Measurements from ENCODE around the gene NCOA4.
A peak's percentile ranks its signal among the peaks of the same experiment; 100 is the strongest.

Gene NCOA4

GRCh38 chr10:46040004-46040403 lies 9.6 kb upstream of the NCOA4 start:
- TF ChIP-seq CTCF (conservative IDR thresholded peaks at IDR 0.05; ENCODE audit: low read depth, low read length): no peak
- H3K4me3 ChIP-seq (ENCODE audit: low read length): no peak overlapping the region
- DNase-seq (ENCODE audit: low read depth): no peak

GRCh38 chr10:46037107-46037825 lies 6.8 kb upstream of the NCOA4 start:
- no peak for DNase-seq (ENCODE audit: low read depth)
- TF ChIP-seq CTCF (conservative IDR thresholded peaks at IDR 0.05; ENCODE audit: low read depth, low read length): no peak

GRCh38 chr10:46035923-46036849 lies 5.8 kb upstream of the NCOA4 start:
- no peak for DNase-seq (ENCODE audit: low read depth)
- TF ChIP-seq CTCF (conservative IDR thresholded peaks at IDR 0.05; ENCODE audit: low read depth, low read length): peak; percentile 8
- no peak overlapping the region for H3K4me3 ChIP-seq (ENCODE audit: low read length)

More at GRCh38 chr10:46037107-46037825, 6.8 kb upstream of the NCOA4 start:
- H3K4me3 ChIP-seq (ENCODE audit: low read length): no peak overlapping the region

GRCh38 chr10:46033602-46034011 lies 3.2 kb upstream of the NCOA4 start:
- DNase-seq (ENCODE audit: low read depth): no peak
- no peak overlapping the region for H3K4me3 ChIP-seq (ENCODE audit: low read length)
- no peak for TF ChIP-seq CTCF (conservative IDR thresholded peaks at IDR 0.05; ENCODE audit: low read depth, low read length)

GRCh38 chr10:46031648-46032532 lies 1.5 kb upstream of the NCOA4 start:
- H3K4me3 ChIP-seq (ENCODE audit: low read length): no peak overlapping the region
- no peak for TF ChIP-seq CTCF (conservative IDR thresholded peaks at IDR 0.05; ENCODE audit: low read depth, low read length)
- no peak for DNase-seq (ENCODE audit: low read depth)

- no peak for DNase-seq (ENCODE audit: low read depth)
- peak overlapping the region; percentile 87 for H3K4me3 ChIP-seq (ENCODE audit: low read length)
- no peak for TF ChIP-seq CTCF (conservative IDR thresholded peaks at IDR 0.05; ENCODE audit: low read depth, low read length)
Observed at GRCh38 chr10:46029461-46030030, 877 bp downstream of the NCOA4 start.

All from retinal pigment epithelial cell (primary cell).